Activated CD4-positive, alpha-beta T cell treated with anti-CD3 and anti-CD28 coated beads, Interleukin-2, amount 50 U/mL, for 24 hours (primary cell): Measurements from ENCODE around the gene MRPL14.
A peak's percentile ranks its signal among the peaks of the same experiment; 100 is the strongest.

Experiments
- DNase-seq, 2 donors: peaks; one replicate each; pipeline ENCODE4 v3.0.0-alpha.2; 2020; ENCODE audit warnings: low read depth in 1 of 2, low spot score in 1 of 2

Gene MRPL14

GRCh38 chr6:44126320-44127149, 717 bp downstream of the MRPL14 start:
- DNase-seq = peak; percentile 69 to 82

- DNase-seq = no peak
These were observed 3.7 kb downstream of the MRPL14 start for GRCh38 chr6:44123544-44123943.

- no peak for DNase-seq
These were observed 4.5 kb downstream of the MRPL14 start for GRCh38 chr6:44122801-44123200.

- DNase-seq = no peak
These were observed 6.4 kb downstream of the MRPL14 start for GRCh38 chr6:44120692-44121443.

GRCh38 chr6:44119704-44120262, 7.5 kb downstream of the MRPL14 start:
- no peak for DNase-seq

GRCh38 chr6:44117397-44118128, 9.7 kb downstream of the MRPL14 start:
- no peak for DNase-seq

- DNase-seq = no peak
These were observed 10.4 kb downstream of the MRPL14 start for GRCh38 chr6:44116641-44117382.

- no peak for DNase-seq
These were observed 11.4 kb downstream of the MRPL14 start for GRCh38 chr6:44115866-44116265.

- no peak for DNase-seq
These were observed 13.8 kb downstream of the MRPL14 start for GRCh38 chr6:44113414-44113813.

- DNase-seq = no peak
These were observed 15.5 kb downstream of the MRPL14 start for GRCh38 chr6:44111434-44112417.

- no peak for DNase-seq
These were observed 16.3 kb downstream of the MRPL14 start for GRCh38 chr6:44110966-44111365.

GRCh38 chr6:44110005-44110676, 17.1 kb downstream of the MRPL14 start:
- no peak for DNase-seq

GRCh38 chr6:44109212-44109611, 18.0 kb downstream of the MRPL14 start:
- DNase-seq = no peak

- no peak for DNase-seq
These were observed 18.8 kb downstream of the MRPL14 start for GRCh38 chr6:44108471-44108870.

- no peak for DNase-seq
These were observed 20.2 kb downstream of the MRPL14 start for GRCh38 chr6:44107017-44107416.

- DNase-seq = no peak
These were observed 21.1 kb downstream of the MRPL14 start for GRCh38 chr6:44105993-44106740.

- DNase-seq = no peak
These were observed 22.1 kb downstream of the MRPL14 start for GRCh38 chr6:44105146-44105545.

GRCh38 chr6:44104481-44105021, 22.7 kb downstream of the MRPL14 start:
- DNase-seq = no peak
